ENCODE data around the gene PSMA1.
"Not testable (repeated sequence)": the region's sequence is repeated elsewhere in the genome, so short reads cannot be mapped to it uniquely, and the experiment has no call there.

Gene PSMA1

GRCh38 chr11:14519917-14520746, at the start of gene PSMA1:
TSS of gene PSMA1 (minus strand) at chr11:14520386. CDS start at chr11:14520299, 87 bp downstream.
- peak; percentile 98 for DNase-seq

- DNase-seq, result not testable (repeated sequence)
Measured at GRCh38 chr11:14569516-14569915, 49.3 kb upstream of the PSMA1 start.

GRCh38 chr11:14567064-14567651, 47.0 kb upstream of the PSMA1 start:
- no peak for DNase-seq

GRCh38 chr11:14566331-14567063, 46.3 kb upstream of the PSMA1 start:
- DNase-seq, result no peak

GRCh38 chr11:14565845-14566244, 45.7 kb upstream of the PSMA1 start:
- DNase-seq, result no peak

GRCh38 chr11:14555818-14556217, 35.6 kb upstream of the PSMA1 start:
- no peak for DNase-seq

GRCh38 chr11:14554959-14555358, 34.8 kb upstream of the PSMA1 start:
- DNase-seq, result peak; percentile 84

GRCh38 chr11:14552089-14552488, 31.9 kb upstream of the PSMA1 start:
- no peak for DNase-seq

- DNase-seq, result no peak
Measured at GRCh38 chr11:14551380-14551779, 31.2 kb upstream of the PSMA1 start.

- DNase-seq, result no peak
Measured at GRCh38 chr11:14549891-14550290, 29.7 kb upstream of the PSMA1 start.

GRCh38 chr11:14547440-14547839, 27.3 kb upstream of the PSMA1 start:
- DNase-seq, result no peak

GRCh38 chr11:14546672-14547071, 26.5 kb upstream of the PSMA1 start:
- DNase-seq, result no peak

- DNase-seq, result peak; percentile 75
Measured at GRCh38 chr11:14544611-14545010, 24.4 kb upstream of the PSMA1 start.

- no peak for DNase-seq
Measured at GRCh38 chr11:14543260-14543659, 23.1 kb upstream of the PSMA1 start.

- DNase-seq, result no peak
Measured at GRCh38 chr11:14542324-14542723, 22.1 kb upstream of the PSMA1 start.

GRCh38 chr11:14541192-14541947, 21.2 kb upstream of the PSMA1 start:
- peak; percentile 44 for DNase-seq

GRCh38 chr11:14539982-14540421, 19.8 kb upstream of the PSMA1 start:
- no peak for DNase-seq

- no peak for DNase-seq
Measured at GRCh38 chr11:14538926-14539554, 18.9 kb upstream of the PSMA1 start.

- DNase-seq, result no peak
Measured at GRCh38 chr11:14538271-14538925, 18.2 kb upstream of the PSMA1 start.

GRCh38 chr11:14537134-14537599, 17.0 kb upstream of the PSMA1 start:
- DNase-seq, result peak; percentile 93

- DNase-seq, result not testable (repeated sequence)
Measured at GRCh38 chr11:14535166-14535565, 15.0 kb upstream of the PSMA1 start.

- DNase-seq, result no peak
Measured at GRCh38 chr11:14529951-14530350, 9.8 kb upstream of the PSMA1 start.
